ENCODE results near the gene ANXA6. TPM values are rescaled to one million over a fixed set of nuclear protein-coding genes. Genes with fewer than 3 reads are reported as not detected.

The ANXA6 gene
- polyA plus RNA-seq, 1 of the 3 experiments (the other 2 are of a cell fraction): 87.5 TPM

- Histone ChIP-seq H3K4me1 (ENCODE audit: control insufficient read depth in 1 of 2, insufficient read depth in 2 of 2, low read depth in 1 of 2, low read length in 1 of 2) (no peaks in the 10 kb centered on the region), H3K9ac (no peak overlapping the region), H3K36me3 (replicated peaks in 1 of 2; ENCODE audit: control insufficient read depth in 1 of 2, insufficient read depth in 2 of 2, low read length in 1 of 2) (no peaks in the 10 kb centered on the region), H3K4me2 (no peak overlapping the region), H3K79me2 (ENCODE audit: insufficient read depth) (no peaks in the 10 kb centered on the region), H3K27ac (ENCODE audit: low read depth in 2 of 2, low read length in 1 of 2) (no peak overlapping the region), H3F3A (replicated peaks; ENCODE audit: insufficient read depth) (no peaks in the 10 kb centered on the region), H3K4me3 (ENCODE audit: low read depth in 2 of 2, low read length in 1 of 2) (no peak overlapping the region), H3K27me3 (ENCODE audit: insufficient read depth) (no peaks in the 10 kb centered on the region), H4K20me1 (ENCODE audit: insufficient read depth) (no peaks in the 10 kb centered on the region), H2AFZ (ENCODE audit: low read depth) (no peak overlapping the region), H3K9me2 (no peaks in the 10 kb centered on the region), H3K9me3 (no peaks in the 10 kb centered on the region)
- no peak for TF ChIP-seq CHD2 (IDR thresholded peaks at IDR 0.05; ENCODE audit: low read length, partially characterized antibody)
- no peak for TF ChIP-seq RCOR1 (IDR thresholded peaks at IDR 0.05; ENCODE audit: low read length)
- ChIA-PET POLR2A (no interaction called here), CTCF (interaction anchor here (1.3 kb wide), 1 partner anchor 75 kb away, joined by 5 read pairs; no protein-coding TSS in a partner anchor)
- 58% methylated on average over 6 of the region's 6 CpGs for WGBS (ENCODE audit: low lambda C conversion rate)
- DNase-seq: no peak
Measured at GRCh38 chr5:151200913-151201595, 43.5 kb upstream of the ANXA6 start.

GRCh38 chr5:151199581-151200185 lies 42.1 kb upstream of the ANXA6 start:
- no peak for DNase-seq
- Histone ChIP-seq H3K9me3 (no peaks in the 10 kb centered on the region), H2AFZ (ENCODE audit: low read depth) (no peak overlapping the region), H3K9ac (no peak overlapping the region), H3F3A (replicated peaks; ENCODE audit: insufficient read depth) (no peaks in the 10 kb centered on the region), H3K36me3 (replicated peaks in 1 of 2; ENCODE audit: control insufficient read depth in 1 of 2, insufficient read depth in 2 of 2, low read length in 1 of 2) (no peaks in the 10 kb centered on the region), H4K20me1 (ENCODE audit: insufficient read depth) (no peaks in the 10 kb centered on the region), H3K27me3 (ENCODE audit: insufficient read depth) (no peaks in the 10 kb centered on the region), H3K4me1 (ENCODE audit: control insufficient read depth in 1 of 2, insufficient read depth in 2 of 2, low read depth in 1 of 2, low read length in 1 of 2) (no peaks in the 10 kb centered on the region), H3K4me3 (ENCODE audit: low read depth in 2 of 2, low read length in 1 of 2) (no peak overlapping the region), H3K4me2 (no peak overlapping the region), H3K9me2 (no peaks in the 10 kb centered on the region), H3K79me2 (ENCODE audit: insufficient read depth) (no peaks in the 10 kb centered on the region), H3K27ac (ENCODE audit: low read depth in 2 of 2, low read length in 1 of 2) (no peak overlapping the region)
- WGBS (ENCODE audit: low lambda C conversion rate): 48% methylated on average over 7 of the region's 7 CpGs
- ChIA-PET CTCF (interaction anchor here (0.7 to 1.4 kb wide), 2 partner anchors 37 to 116 kb away, joined by 3 read pairs; no protein-coding TSS in a partner anchor), POLR2A (no interaction called here)
- no peak for TF ChIP-seq IRF3 (IDR thresholded peaks at IDR 0.05; ENCODE audit: low read depth, low read length)
- no peak for TF ChIP-seq TAF1 (IDR thresholded peaks at IDR 0.05; ENCODE audit: borderline replicate concordance, low read depth, low read length)
- TF ChIP-seq MEF2A (IDR thresholded peaks at IDR 0.05; ENCODE audit: borderline replicate concordance, low read depth): no peak
- TF ChIP-seq NFIC (IDR thresholded peaks at IDR 0.05; ENCODE audit: borderline replicate concordance): no peak
- TF ChIP-seq MAX (IDR thresholded peaks at IDR 0.05; ENCODE audit: low read depth): no peak
- TF ChIP-seq RCOR1 (IDR thresholded peaks at IDR 0.05; ENCODE audit: low read length): no peak
- no peak for TF ChIP-seq FOSL2 (IDR thresholded peaks at IDR 0.05; ENCODE audit: borderline replicate concordance, low read depth)
- no peak for TF ChIP-seq FOXJ3 (CRISPR knock-in tag; IDR thresholded peaks at IDR 0.05)
- TF ChIP-seq USF1 (IDR thresholded peaks at IDR 0.05; ENCODE audit: borderline replicate concordance, low read depth): no peak
- no peak for TF ChIP-seq PBX3 (IDR thresholded peaks at IDR 0.05)
- TF ChIP-seq POLR2AphosphoS5 (IDR thresholded peaks at IDR 0.05; ENCODE audit: low read depth, low read length): no peak

All from SK-N-SH (cell line).